ENCODE measurements around the gene SLC24A3.

Gene SLC24A3

DNA sequence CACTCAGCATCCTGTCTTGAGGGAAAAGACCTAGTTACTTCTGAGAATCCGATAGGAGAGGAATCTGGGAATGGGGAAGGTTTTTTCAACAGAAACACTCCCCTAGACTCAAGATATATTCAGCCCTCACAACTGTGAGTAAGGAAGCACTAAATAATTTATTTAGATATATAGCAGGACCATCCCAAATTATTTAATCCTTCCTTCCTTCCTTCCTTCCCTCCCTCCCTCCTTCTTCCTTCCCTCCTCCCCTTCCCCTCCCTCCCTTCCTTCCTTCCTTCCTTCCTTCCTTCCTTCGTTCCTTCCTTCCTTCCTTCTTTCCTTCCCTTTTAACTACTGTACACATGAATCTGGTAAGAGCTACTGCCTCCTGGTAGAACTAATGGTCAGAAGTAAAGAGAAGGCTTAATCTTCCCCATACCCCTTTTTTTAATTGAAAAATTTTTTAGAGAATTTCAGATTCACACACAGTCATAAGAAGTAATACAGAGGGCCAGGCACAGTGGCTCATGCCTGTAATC, 10.1 kb downstream of the SLC24A3 start:
- Histone ChIP-seq H3F3A (ENCODE audit: low read depth) (no peaks in the 10 kb centered on the region), H3K4me1 (ENCODE audit: insufficient read depth, low read length, poor library complexity, severe bottlenecking) (no peaks in the 10 kb centered on the region), H3K9me2 (replicated peaks; ENCODE audit: low read depth, low read length) (no peaks in the 10 kb centered on the region), H3K4me3 (ENCODE audit: low read length, poor library complexity, severe bottlenecking) (no peak overlapping the region), H4K20me1 (ENCODE audit: insufficient read depth, low read length, poor library complexity, severe bottlenecking) (no peaks in the 10 kb centered on the region), H3K79me2 (ENCODE audit: insufficient read depth, low read length) (no peaks in the 10 kb centered on the region), H3K36me3 (ENCODE audit: insufficient read depth, low read length) (no peaks in the 10 kb centered on the region), H2AFZ (ENCODE audit: low read length) (no peak overlapping the region), H3K9me3 (ENCODE audit: insufficient read depth, low read depth, low read length) (no peaks in the 10 kb centered on the region), H3K4me2 (ENCODE audit: low read depth, low read length, poor library complexity, severe bottlenecking) (no peak overlapping the region), H3K9ac (ENCODE audit: low read depth, low read length, poor library complexity, severe bottlenecking) (no peak overlapping the region), H3K27me3 (ENCODE audit: insufficient read depth, low read length, poor library complexity, severe bottlenecking) (no peaks in the 10 kb centered on the region)
- TF ChIP-seq, protein P1, sequence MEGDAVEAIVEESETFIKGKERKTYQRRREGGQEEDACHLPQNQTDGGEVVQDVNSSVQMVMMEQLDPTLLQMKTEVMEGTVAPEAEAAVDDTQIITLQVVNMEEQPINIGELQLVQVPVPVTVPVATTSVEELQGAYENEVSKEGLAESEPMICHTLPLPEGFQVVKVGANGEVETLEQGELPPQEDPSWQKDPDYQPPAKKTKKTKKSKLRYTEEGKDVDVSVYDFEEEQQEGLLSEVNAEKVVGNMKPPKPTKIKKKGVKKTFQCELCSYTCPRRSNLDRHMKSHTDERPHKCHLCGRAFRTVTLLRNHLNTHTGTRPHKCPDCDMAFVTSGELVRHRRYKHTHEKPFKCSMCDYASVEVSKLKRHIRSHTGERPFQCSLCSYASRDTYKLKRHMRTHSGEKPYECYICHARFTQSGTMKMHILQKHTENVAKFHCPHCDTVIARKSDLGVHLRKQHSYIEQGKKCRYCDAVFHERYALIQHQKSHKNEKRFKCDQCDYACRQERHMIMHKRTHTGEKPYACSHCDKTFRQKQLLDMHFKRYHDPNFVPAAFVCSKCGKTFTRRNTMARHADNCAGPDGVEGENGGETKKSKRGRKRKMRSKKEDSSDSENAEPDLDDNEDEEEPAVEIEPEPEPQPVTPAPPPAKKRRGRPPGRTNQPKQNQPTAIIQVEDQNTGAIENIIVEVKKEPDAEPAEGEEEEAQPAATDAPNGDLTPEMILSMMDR (conservative IDR thresholded peaks at IDR 0.05; ENCODE audit: low read length): no peak
- no peak for TF ChIP-seq EZH2phosphoT487 (IDR thresholded peaks at IDR 0.05; ENCODE audit: borderline replicate concordance)

DNA sequence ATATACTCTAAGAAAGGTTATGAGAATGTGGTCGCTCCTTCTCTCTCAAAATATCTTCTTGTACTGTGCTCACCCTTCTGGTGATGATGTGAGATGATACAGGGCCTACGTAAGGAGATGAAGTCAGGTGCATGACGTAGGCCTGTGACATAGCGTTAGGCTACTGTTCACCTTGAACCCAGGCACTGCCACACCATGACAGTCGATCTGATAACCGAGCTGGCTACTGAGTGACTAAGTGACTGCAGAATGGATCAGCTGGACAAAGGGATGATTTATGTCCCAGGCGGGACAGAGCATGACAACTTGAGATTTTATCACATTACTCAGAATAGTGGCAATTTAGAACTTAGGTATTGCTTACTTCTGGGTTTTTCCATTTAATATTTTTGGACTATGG, 11.2 kb downstream of the SLC24A3 start:
- H2AFZ ChIP-seq (ENCODE audit: low read length): no peak overlapping the region
- H3K4me3 ChIP-seq (ENCODE audit: low read length, poor library complexity, severe bottlenecking): no peak overlapping the region
- no peaks in the 10 kb centered on the region for H3K27me3 ChIP-seq (ENCODE audit: insufficient read depth, low read length, poor library complexity, severe bottlenecking)
- TF ChIP-seq, protein P1 (conservative IDR thresholded peaks at IDR 0.05; ENCODE audit: low read length): no peak
- no peak for TF ChIP-seq EZH2phosphoT487 (IDR thresholded peaks at IDR 0.05; ENCODE audit: borderline replicate concordance)
- no peak overlapping the region for H3K9ac ChIP-seq (ENCODE audit: low read depth, low read length, poor library complexity, severe bottlenecking)
- H3K9me2 ChIP-seq (replicated peaks; ENCODE audit: low read depth, low read length): no peaks in the 10 kb centered on the region
- H3K4me2 ChIP-seq (ENCODE audit: low read depth, low read length, poor library complexity, severe bottlenecking): no peak overlapping the region
- H4K20me1 ChIP-seq (ENCODE audit: insufficient read depth, low read length, poor library complexity, severe bottlenecking): no peaks in the 10 kb centered on the region
- no peaks in the 10 kb centered on the region for H3F3A ChIP-seq (ENCODE audit: low read depth)
- no peaks in the 10 kb centered on the region for H3K9me3 ChIP-seq (ENCODE audit: insufficient read depth, low read depth, low read length)
- no peaks in the 10 kb centered on the region for H3K79me2 ChIP-seq (ENCODE audit: insufficient read depth, low read length)
- H3K36me3 ChIP-seq (ENCODE audit: insufficient read depth, low read length): no peaks in the 10 kb centered on the region
- H3K4me1 ChIP-seq (ENCODE audit: insufficient read depth, low read length, poor library complexity, severe bottlenecking): no peaks in the 10 kb centered on the region

DNA sequence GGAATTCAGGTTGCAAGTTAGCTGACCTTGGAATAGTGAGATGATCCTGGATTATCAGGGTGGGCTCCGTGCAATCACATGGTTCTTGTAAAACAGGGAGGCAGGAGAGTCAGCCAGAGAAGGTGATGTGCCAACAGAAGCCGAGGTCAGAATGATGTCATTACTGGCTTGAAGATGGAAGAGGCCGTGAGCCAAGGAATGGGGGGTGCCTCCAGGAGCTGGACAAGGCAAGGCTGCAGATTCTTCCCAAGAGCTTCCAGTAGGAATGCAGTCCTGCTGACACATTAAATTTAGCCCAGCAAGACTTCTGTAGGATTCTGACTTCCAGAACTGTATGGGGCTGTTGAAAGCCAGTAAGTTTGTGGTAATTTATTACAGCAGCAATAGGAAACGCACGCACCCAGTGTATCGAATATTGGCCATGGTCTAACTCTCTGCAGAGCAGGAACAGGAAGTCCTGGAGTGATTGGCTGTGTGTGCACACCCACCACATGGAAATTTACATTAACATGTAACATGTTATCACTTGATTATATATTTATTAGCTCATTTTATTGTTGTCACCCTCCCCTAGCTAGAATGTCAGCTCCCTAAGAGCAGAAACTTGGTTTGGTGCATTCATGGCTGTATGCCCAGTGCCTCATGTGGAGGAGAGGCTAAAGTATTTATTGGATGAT, 19.1 kb downstream of the SLC24A3 start:
- no peak overlapping the region for H3K4me2 ChIP-seq (ENCODE audit: low read depth, low read length, poor library complexity, severe bottlenecking)
- no peak for TF ChIP-seq EZH2phosphoT487 (IDR thresholded peaks at IDR 0.05; ENCODE audit: borderline replicate concordance)
- TF ChIP-seq, protein P1 (conservative IDR thresholded peaks at IDR 0.05; ENCODE audit: low read length): no peak
- H2AFZ ChIP-seq (ENCODE audit: low read length): no peak overlapping the region
- H3K27me3 ChIP-seq (ENCODE audit: insufficient read depth, low read length, poor library complexity, severe bottlenecking): no peaks in the 10 kb centered on the region
- H3F3A ChIP-seq (ENCODE audit: low read depth): no peaks in the 10 kb centered on the region
- no peaks in the 10 kb centered on the region for H3K9me3 ChIP-seq (ENCODE audit: insufficient read depth, low read depth, low read length)
- H3K36me3 ChIP-seq (ENCODE audit: insufficient read depth, low read length): no peaks in the 10 kb centered on the region
- no peaks in the 10 kb centered on the region for H3K79me2 ChIP-seq (ENCODE audit: insufficient read depth, low read length)
- H3K9me2 ChIP-seq (replicated peaks; ENCODE audit: low read depth, low read length): no peaks in the 10 kb centered on the region
- no peaks in the 10 kb centered on the region for H4K20me1 ChIP-seq (ENCODE audit: insufficient read depth, low read length, poor library complexity, severe bottlenecking)
- no peak overlapping the region for H3K4me3 ChIP-seq (ENCODE audit: low read length, poor library complexity, severe bottlenecking)
- no peak overlapping the region for H3K9ac ChIP-seq (ENCODE audit: low read depth, low read length, poor library complexity, severe bottlenecking)
- no peaks in the 10 kb centered on the region for H3K4me1 ChIP-seq (ENCODE audit: insufficient read depth, low read length, poor library complexity, severe bottlenecking)
